Cardiac ventricle fibroblast (primary cell): ENCODE data around the gene AMH. TPM values are rescaled to one million over a fixed set of nuclear protein-coding genes. Genes with fewer than 3 reads are reported as not detected.

ENCODE experiments used
- total RNA-seq: library from RNA; depleted of rRNA; stranded (reverse); fragments of >200 nt; gene quantifications from 2 replicates; pipeline ENCODE4 v1.2.3, GENCODE V29; 2015

AMH gene
- total RNA-seq: 0.31 and 0.39 TPM in 2 replicates

GRCh38 chr19:2249010-2249866 is at the start of gene AMH:
AMH (plus strand) TSS chr19:2249323; CDS start chr19:2249333, 10 bp downstream.

GRCh38 chr19:2236314-2237050 is 12.6 kb upstream of the AMH start, which contains the start of the genes PLEKHJ1 and SF3A2:
PLEKHJ1 (minus strand) TSS chr19:2236329; CDS start chr19:2236248, 81 bp downstream.
SF3A2 (plus strand) TSS chr19:2236824; CDS start chr19:2243419, 6,595 bp downstream.

GRCh38 chr19:2255982-2256685 is 7.0 kb downstream of the AMH start, which contains the start of gene JSRP1:
JSRP1 (minus strand) TSS chr19:2256417; CDS start chr19:2255314, 1,103 bp downstream.

GRCh38 chr19:2282062-2282861 is 33.1 kb downstream of the AMH start, which contains the start of gene PEAK3:
PEAK3 (minus strand) TSS chr19:2282175; CDS start chr19:2280931, 1,244 bp downstream.

Other genes starting within 250 kb of the AMH start
- gene BTBD2, start 233.6 kb upstream of the AMH start, total RNA-seq: 91.3 and 97.8 TPM in 2 replicates
- 86.6 and 102 TPM in 2 replicates for gene MKNK2, start 198.1 kb upstream of the AMH start, total RNA-seq
- 31.0 and 34.4 TPM in 2 replicates for gene MOB3A, start 153.0 kb upstream of the AMH start, total RNA-seq
- 0.62 and 1.3 TPM in 2 replicates for gene IZUMO4, start 152.4 kb upstream of the AMH start, total RNA-seq
- gene AP3D1, start 97.8 kb upstream of the AMH start, total RNA-seq: 79.8 and 87.5 TPM in 2 replicates
- gene DOT1L, start 85.4 kb upstream of the AMH start, total RNA-seq: 6.4 and 6.6 TPM in 2 replicates
- 44.6 and 47.2 TPM in 2 replicates for gene PLEKHJ1, start 13.0 kb upstream of the AMH start, total RNA-seq
- 36.3 and 60.0 TPM in 2 replicates for gene SF3A2, start 12.5 kb upstream of the AMH start, total RNA-seq
- gene JSRP1, start 7.1 kb downstream of the AMH start, total RNA-seq: not detected in 2 replicates
- gene PEAK3, start 32.9 kb downstream of the AMH start, total RNA-seq: not detected in 2 replicates
- not detected in 2 replicates for gene LINGO3, start 58.8 kb downstream of the AMH start, total RNA-seq
- gene LSM7, start 79.3 kb downstream of the AMH start, total RNA-seq: 88.4 and 100 TPM in 2 replicates
- 24.6 and 26.0 TPM in 2 replicates for gene SPPL2B, start 79.4 kb downstream of the AMH start, total RNA-seq
- gene TMPRSS9, start 110.9 kb downstream of the AMH start, total RNA-seq: not detected in 2 replicates
- 37.6 and 44.0 TPM in 2 replicates for gene TIMM13, start 178.3 kb downstream of the AMH start, total RNA-seq
- gene LMNB2, start 207.6 kb downstream of the AMH start, total RNA-seq: 24.1 and 26.4 TPM in 2 replicates
- gene GADD45B, start 226.8 kb downstream of the AMH start, total RNA-seq: 42.2 and 60.7 TPM in 2 replicates